Measurements from ENCODE around the gene COMMD6.
A peak's percentile ranks its signal among the peaks of the same experiment; 100 is the strongest.

Gene COMMD6

DNA sequence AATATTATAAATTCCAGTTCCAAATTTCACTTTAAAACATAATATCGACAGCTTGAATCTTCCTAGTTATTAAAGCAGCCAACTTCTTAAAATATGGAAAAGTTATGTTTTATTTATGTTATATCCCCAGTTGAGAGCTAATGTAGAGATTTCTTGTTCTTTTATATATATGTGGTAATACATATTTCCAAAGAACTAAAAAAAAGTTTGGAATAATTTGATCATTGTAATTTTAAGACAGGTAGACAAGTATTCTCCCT lies 54.9 kb downstream of the COMMD6 start:
- Mint-ChIP-seq H3K9me3 (no peaks in the 10 kb centered on the region), H3K4me1 (peaks cover 38% of the 10 kb centered on the region), H3K27ac (peak overlapping the region; percentile 99), H3K36me3 (ENCODE audit: low read depth) (no peaks in the 10 kb centered on the region), H3K27me3 (ENCODE audit: low read depth, poor library complexity) (peaks cover 7% of the 10 kb centered on the region), H3K4me3 (peak overlapping the region; percentile 93)
- TF ChIP-seq, protein P1, sequence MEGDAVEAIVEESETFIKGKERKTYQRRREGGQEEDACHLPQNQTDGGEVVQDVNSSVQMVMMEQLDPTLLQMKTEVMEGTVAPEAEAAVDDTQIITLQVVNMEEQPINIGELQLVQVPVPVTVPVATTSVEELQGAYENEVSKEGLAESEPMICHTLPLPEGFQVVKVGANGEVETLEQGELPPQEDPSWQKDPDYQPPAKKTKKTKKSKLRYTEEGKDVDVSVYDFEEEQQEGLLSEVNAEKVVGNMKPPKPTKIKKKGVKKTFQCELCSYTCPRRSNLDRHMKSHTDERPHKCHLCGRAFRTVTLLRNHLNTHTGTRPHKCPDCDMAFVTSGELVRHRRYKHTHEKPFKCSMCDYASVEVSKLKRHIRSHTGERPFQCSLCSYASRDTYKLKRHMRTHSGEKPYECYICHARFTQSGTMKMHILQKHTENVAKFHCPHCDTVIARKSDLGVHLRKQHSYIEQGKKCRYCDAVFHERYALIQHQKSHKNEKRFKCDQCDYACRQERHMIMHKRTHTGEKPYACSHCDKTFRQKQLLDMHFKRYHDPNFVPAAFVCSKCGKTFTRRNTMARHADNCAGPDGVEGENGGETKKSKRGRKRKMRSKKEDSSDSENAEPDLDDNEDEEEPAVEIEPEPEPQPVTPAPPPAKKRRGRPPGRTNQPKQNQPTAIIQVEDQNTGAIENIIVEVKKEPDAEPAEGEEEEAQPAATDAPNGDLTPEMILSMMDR (IDR thresholded peaks at IDR 0.05): no peak
- DNase-seq: no peak

DNA sequence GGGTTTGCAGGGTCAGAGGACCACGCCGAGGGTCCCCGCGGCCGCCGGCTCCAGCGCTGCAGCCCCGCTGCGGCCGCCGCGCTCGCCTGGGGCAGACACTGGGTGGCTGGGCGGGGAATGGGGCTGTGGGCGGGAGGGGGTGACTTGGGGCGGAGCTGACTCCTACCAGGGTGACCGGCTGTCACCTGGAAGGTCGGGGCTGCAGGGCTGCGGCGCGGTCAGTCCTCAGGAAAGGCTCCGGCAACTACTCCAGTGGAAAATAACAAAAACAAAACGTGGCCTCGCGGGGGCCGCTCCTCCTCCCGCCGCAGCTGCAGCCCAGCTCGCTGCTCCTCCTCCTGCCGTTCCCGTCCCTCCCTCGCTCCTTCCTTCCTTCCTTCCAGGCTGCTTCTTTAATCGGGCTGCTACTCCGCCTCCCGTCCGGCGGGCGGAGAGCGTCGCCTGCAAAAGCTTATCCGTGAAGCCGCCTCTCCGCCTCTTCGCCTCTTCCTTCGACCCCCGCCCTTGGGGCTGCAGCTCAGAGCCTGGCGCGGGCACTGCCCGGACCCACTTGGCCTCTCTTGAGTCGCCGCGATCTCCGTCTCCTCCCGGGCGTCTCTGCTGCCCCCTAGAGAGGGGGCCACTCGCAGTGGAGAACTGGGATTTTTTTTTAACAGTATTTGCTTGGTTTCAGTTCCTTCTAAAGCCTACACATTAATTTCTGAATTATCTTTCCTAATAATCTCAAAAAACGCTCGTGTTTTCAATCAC lies 55.4 kb downstream of the COMMD6 start, which contains the start of gene TBC1D4:
Gene TBC1D4 (minus strand): TSS at position 100 of the 750 bp plus-strand sequence. CDS start 402 bp downstream, outside the sequence.
- H3K4me3 Mint-ChIP-seq: peak within 1 kb of the TSS; percentile 95
- TF ChIP-seq, protein P1 (IDR thresholded peaks at IDR 0.05): peak; percentile 67
- no peaks in the 10 kb centered on the region for H3K9me3 Mint-ChIP-seq
- peak; percentile 85 for DNase-seq
- no peaks in the 10 kb centered on the region for H3K36me3 Mint-ChIP-seq (ENCODE audit: low read depth)
- peaks cover 7% of the 10 kb centered on the region for H3K27me3 Mint-ChIP-seq (ENCODE audit: low read depth, poor library complexity)
- H3K4me1 Mint-ChIP-seq: peaks cover 39% of the 10 kb centered on the region
- peak within 1 kb of the TSS; percentile 99 for H3K27ac Mint-ChIP-seq

DNA sequence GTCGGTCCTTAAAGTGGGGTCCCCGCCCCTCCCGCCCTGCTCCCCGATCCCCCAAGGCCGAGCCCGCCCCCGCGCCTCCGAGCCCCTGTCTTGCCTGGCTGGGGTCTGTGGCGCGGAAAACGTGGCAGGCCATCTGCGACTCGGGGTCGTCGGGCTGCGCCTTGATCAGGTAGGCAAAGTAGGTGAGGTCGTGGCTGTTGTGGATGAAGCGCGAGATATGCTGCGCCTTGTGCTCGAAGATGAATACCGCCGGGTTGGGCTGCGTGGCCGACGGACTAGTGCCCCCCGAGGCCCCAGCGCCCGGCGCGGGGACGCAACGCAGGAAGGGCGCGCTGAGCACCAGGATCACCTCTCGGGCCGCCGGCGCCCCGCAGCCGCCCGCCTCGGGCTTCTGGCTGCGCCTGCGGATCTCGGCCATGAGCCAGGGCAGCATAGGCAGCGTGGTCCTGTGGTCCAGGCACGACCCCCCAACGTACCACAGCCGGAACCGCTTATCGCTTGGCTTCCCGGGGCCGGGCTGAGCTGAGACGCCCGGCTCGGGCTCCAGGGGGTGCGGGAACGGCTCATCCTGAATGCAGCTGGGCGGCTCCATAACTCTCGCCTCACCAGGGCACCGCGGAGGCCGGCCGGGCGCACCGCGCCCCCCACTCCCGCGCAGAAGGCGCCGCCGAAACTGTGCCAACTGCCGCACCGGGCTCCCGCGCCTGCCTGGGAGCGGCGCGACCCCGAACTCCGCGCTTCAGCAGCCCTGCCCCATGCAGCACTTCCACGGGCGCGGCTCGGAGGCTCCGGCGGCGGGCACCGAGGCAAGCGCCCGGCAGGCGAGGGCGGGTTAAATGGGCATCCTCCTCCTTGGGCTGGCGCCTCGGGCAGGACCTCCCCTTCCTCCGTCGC lies 56.2 kb downstream of the COMMD6 start:
- H3K27ac Mint-ChIP-seq: no peak overlapping the region
- DNase-seq: peak; percentile 66
- TF ChIP-seq, protein P1 (IDR thresholded peaks at IDR 0.05): no peak
- no peaks in the 10 kb centered on the region for H3K9me3 Mint-ChIP-seq
- peaks cover 7% of the 10 kb centered on the region for H3K27me3 Mint-ChIP-seq (ENCODE audit: low read depth, poor library complexity)
- peaks cover 39% of the 10 kb centered on the region for H3K4me1 Mint-ChIP-seq
- H3K36me3 Mint-ChIP-seq (ENCODE audit: low read depth): no peaks in the 10 kb centered on the region
- H3K4me3 Mint-ChIP-seq: peak overlapping the region; percentile 95

DNA sequence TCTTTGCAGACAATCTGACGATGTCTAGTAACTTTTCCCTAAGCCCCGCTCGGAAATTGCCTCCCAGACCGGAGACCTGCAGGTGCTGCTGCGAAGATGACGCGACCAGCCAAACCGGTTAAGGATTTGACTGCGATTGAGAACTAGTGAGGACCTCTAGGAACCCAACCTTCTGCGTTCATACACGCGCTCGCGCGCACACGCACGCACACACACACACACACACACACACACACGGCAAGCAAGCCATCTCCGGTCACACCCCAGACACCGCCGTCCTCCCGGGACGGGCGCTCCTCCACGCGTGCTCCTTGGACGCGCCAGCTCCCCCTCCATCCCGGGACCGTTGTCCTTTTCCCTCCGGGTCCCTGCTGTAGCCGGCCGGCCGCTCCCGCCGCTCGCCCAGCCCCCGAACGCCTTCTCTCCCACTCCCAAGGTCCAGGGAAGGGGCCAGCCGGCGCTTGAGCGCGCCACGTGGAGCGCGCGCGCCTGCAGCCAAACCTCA lies 56.9 kb downstream of the COMMD6 start:
- Mint-ChIP-seq H3K4me3 (peak overlapping the region; percentile 95), H3K27me3 (ENCODE audit: low read depth, poor library complexity) (peaks cover 5% of the 10 kb centered on the region), H3K9me3 (no peaks in the 10 kb centered on the region), H3K27ac (peak overlapping the region; percentile 13), H3K4me1 (peaks cover 35% of the 10 kb centered on the region), H3K36me3 (ENCODE audit: low read depth) (no peaks in the 10 kb centered on the region)
- DNase-seq: peak; percentile 61
- TF ChIP-seq, protein P1 (IDR thresholded peaks at IDR 0.05): no peak

DNA sequence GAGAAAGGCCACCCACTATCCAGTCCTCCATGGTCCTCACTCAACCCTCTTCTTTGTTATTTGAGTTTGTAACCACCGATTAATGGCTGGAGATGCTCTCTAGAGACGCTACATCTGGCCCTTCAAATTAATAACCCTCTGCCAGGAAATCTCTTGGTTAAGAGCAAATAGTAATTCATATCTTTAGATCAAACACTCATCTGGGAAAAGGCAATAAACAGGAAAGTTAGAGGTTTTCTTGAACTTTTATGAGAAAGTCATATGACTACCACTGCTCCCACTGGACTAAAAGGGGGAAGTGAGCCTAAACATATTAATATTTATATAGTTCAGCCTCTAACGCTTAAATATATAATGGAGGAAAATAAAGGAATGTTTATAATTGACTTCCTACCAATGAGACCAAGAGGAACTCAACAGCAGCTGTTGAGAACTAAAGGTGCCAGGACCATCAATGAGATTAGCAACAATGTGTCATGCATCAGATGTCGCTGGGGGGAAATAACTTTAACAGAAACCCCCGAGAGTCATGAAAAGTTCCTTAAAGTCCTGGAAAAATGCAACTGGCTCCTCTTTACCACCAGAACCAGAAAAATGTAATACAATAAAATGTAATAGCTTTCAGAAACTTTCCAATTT lies 58.4 kb downstream of the COMMD6 start:
- peak overlapping the region; percentile 95 for H3K4me3 Mint-ChIP-seq
- no peak overlapping the region for H3K27ac Mint-ChIP-seq
- DNase-seq: no peak
- H3K9me3 Mint-ChIP-seq: no peaks in the 10 kb centered on the region
- H3K27me3 Mint-ChIP-seq (ENCODE audit: low read depth, poor library complexity): peaks cover 5% of the 10 kb centered on the region
- H3K4me1 Mint-ChIP-seq: peaks cover 35% of the 10 kb centered on the region
- TF ChIP-seq, protein P1 (IDR thresholded peaks at IDR 0.05): no peak
- H3K36me3 Mint-ChIP-seq (ENCODE audit: low read depth): no peaks in the 10 kb centered on the region
